IMR-90 (cell line): ENCODE measurements around the gene CDKAL1. TPM values are rescaled to one million over a fixed set of nuclear protein-coding genes. Genes with fewer than 3 reads are reported as not detected.

Experiments
- ATAC-seq: fragments of 200-7000 bp; cut with Tn5 transposase; 2 replicates; pipeline ENCODE4 v1.9.1; 2020; ENCODE audit warnings: low read depth, mild to moderate bottlenecking, moderate library complexity
- BruUV-seq: library from RNA; stranded (reverse); fragments of 400-500 nt; replicated peaks from 2 replicates; lab custom pipeline; 2021; lab: Mats Ljungman, UMichigan
- CTCF ChIA-PET: fragments of 300-600 bp; formaldehyde crosslinking; extraction: SDS; loops from one replicate; lab custom pipeline; 2021; ENCODE audit warnings: antibody characterized with exemption; lab: Yijun Ruan, JAX
- POLR2A ChIA-PET: fragments of 300-600 bp; sonication (Branson Sonifier 250); formaldehyde crosslinking; loops from one replicate; lab custom pipeline; 2022; ENCODE audit warnings: antibody characterized with exemption; ENCODE audit not compliant: unreplicated experiment; lab: Charles Lee
- DNase-seq: peaks from one replicate; pipeline ENCODE4 v3.0.0; 2013
- H2AFZ ChIP-seq: replicated peaks from 2 replicates; pipeline ENCODE3; 2013; ENCODE audit warnings: low read length, mild to moderate bottlenecking; ENCODE audit not compliant: poor library complexity
- H2AK5ac ChIP-seq: 2 replicates; pipeline ENCODE4 v1.6.1; 2013; ENCODE audit warnings: low read depth, low read length, inconsistent platforms
- H2AK9ac ChIP-seq: replicated peaks from 2 replicates; pipeline ENCODE3; 2013; ENCODE audit warnings: mild to moderate bottlenecking, low read depth, low read length, moderate library complexity; ENCODE audit not compliant: poor library complexity
- H2BK120ac ChIP-seq: 2 replicates; pipeline ENCODE4 v1.6.1; 2013; ENCODE audit warnings: low read depth, low read length, inconsistent platforms
- H2BK15ac ChIP-seq: 3 replicates; pipeline ENCODE4 v1.6.1; 2013; ENCODE audit warnings: low read depth, low read length, inconsistent platforms
- H2BK20ac ChIP-seq: 2 replicates; pipeline ENCODE4 v1.6.1; 2013; ENCODE audit warnings: low read depth, mild to moderate bottlenecking, inconsistent platforms, low read length, moderate library complexity
- H2BK5ac ChIP-seq: 2 replicates; pipeline ENCODE4 v1.6.1; 2013; ENCODE audit warnings: mild to moderate bottlenecking, low read depth, low read length, inconsistent platforms; ENCODE audit not compliant: poor library complexity, severe bottlenecking
- H3K14ac ChIP-seq: replicated peaks from 2 replicates; pipeline ENCODE4 v1.6.1; 2013; ENCODE audit warnings: low read depth, low read length, inconsistent platforms
- H3K18ac ChIP-seq: 2 replicates; pipeline ENCODE4 v1.6.1; 2013; ENCODE audit warnings: low read depth, low read length, control low read depth
- H3K23ac ChIP-seq: 2 replicates; pipeline ENCODE4 v1.6.1; 2013; ENCODE audit warnings: low read depth, low read length, inconsistent platforms
- H3K27ac ChIP-seq: 2 replicates; pipeline ENCODE4 v1.5.1; 2013; ENCODE audit warnings: mild to moderate bottlenecking, control low read depth, low read length; ENCODE audit not compliant: insufficient read depth
- H3K27me3 ChIP-seq: 2 replicates; pipeline ENCODE4 v1.6.1; 2013; ENCODE audit warnings: low read length; ENCODE audit not compliant: control insufficient read depth, insufficient read depth
- H3K36me3 ChIP-seq: 2 replicates; pipeline ENCODE4 v1.6.1; 2013; ENCODE audit warnings: low read length, mixed read lengths; ENCODE audit not compliant: control insufficient read depth, insufficient read depth
- H3K4ac ChIP-seq: 2 replicates; pipeline ENCODE4 v1.6.1; 2013; ENCODE audit warnings: low read depth, low read length, inconsistent platforms
- H3K4me1 ChIP-seq: 2 replicates; pipeline ENCODE4 v1.6.1; 2013; ENCODE audit warnings: low read length, mixed read lengths; ENCODE audit not compliant: control insufficient read depth, insufficient read depth
- H3K4me2 ChIP-seq: 2 replicates; pipeline ENCODE4 v1.6.1; 2013; ENCODE audit warnings: low read depth, mild to moderate bottlenecking, control low read depth, low read length, moderate library complexity
- H3K4me3 ChIP-seq: 2 replicates; pipeline ENCODE4 v1.5.1; 2013; ENCODE audit warnings: low read depth, mild to moderate bottlenecking, control low read depth, low read length, moderate library complexity; ENCODE audit not compliant: insufficient read depth
- H3K56ac ChIP-seq: 2 replicates; pipeline ENCODE4 v1.6.1; 2013; ENCODE audit warnings: low read length, inconsistent platforms; ENCODE audit not compliant: insufficient read depth; ENCODE audit errors: extremely low read depth
- H3K79me1 ChIP-seq, 2 experiments: 2 replicates each; pipeline ENCODE4 v1.6.1; 2013; ENCODE audit warnings: low read length in 2 of 2, inconsistent platforms in 1 of 2, low read depth in 1 of 2
- H3K9ac ChIP-seq: 2 replicates; pipeline ENCODE4 v1.6.1; 2013; ENCODE audit warnings: low read depth, low read length, control low read depth
- H3K9me1 ChIP-seq: 2 replicates; pipeline ENCODE4 v1.6.1; 2013; ENCODE audit warnings: low read length, inconsistent platforms; ENCODE audit not compliant: insufficient read depth
- H3K9me3 ChIP-seq: 2 replicates; pipeline ENCODE4 v1.6.1; 2013; ENCODE audit warnings: low read length; ENCODE audit not compliant: control insufficient read depth, insufficient read depth
- H4K20me1 ChIP-seq: 2 replicates; pipeline ENCODE4 v1.6.1; 2013; ENCODE audit warnings: low read length, inconsistent platforms; ENCODE audit not compliant: insufficient read depth
- H4K5ac ChIP-seq: 2 replicates; pipeline ENCODE4 v1.6.1; 2013; ENCODE audit warnings: mild to moderate bottlenecking, low read depth, low read length, control low read depth
- H4K8ac ChIP-seq, 2 experiments: 2 replicates each; pipeline ENCODE4 v1.6.1; 2013; ENCODE audit warnings: low read depth in 2 of 2, low read length in 2 of 2, control low read depth in 1 of 2, inconsistent platforms in 1 of 2
- H4K91ac ChIP-seq: 2 replicates; pipeline ENCODE4 v1.6.1; 2013; ENCODE audit warnings: low read depth, low read length, inconsistent platforms; ENCODE audit not compliant: insufficient read depth
- CEBPB ChIP-seq: IDR thresholded peaks from 2 replicates; pipeline ENCODE4 v1.6.1; 2012; ENCODE audit warnings: low read depth, low read length, improper control_type of control experiment
- MAFK ChIP-seq: IDR thresholded peaks from 2 replicates; pipeline ENCODE4 v1.6.1; 2012; ENCODE audit warnings: low read depth, low read length, improper control_type of control experiment
- MAZ ChIP-seq: IDR thresholded peaks from 2 replicates; pipeline ENCODE4 v1.6.1; 2012; ENCODE audit warnings: low read depth, mild to moderate bottlenecking, low read length, improper control_type of control experiment, moderate library complexity, borderline replicate concordance
- RAD21 ChIP-seq: IDR thresholded peaks from 2 replicates; pipeline ENCODE4 v1.6.1; 2012; ENCODE audit warnings: low read length, improper control_type of control experiment
- SMC3 ChIP-seq: fragments of 150-350 bp; IDR thresholded peaks from 2 replicates; pipeline ENCODE4 v1.6.1; 2016; ENCODE audit warnings: low read depth, mild to moderate bottlenecking, antibody characterized with exemption, low read length, moderate library complexity
- WGBS, 2 experiments: methylation state at CpG; one replicate each; pipeline versions ENCODE4 v1.1.5 to v1.1.7; 2013; ENCODE audit warnings: missing lambda C conversion rate in 2 of 2; ENCODE audit not compliant: insufficient read length in 1 of 2; ENCODE audit errors: extremely low coverage in 2 of 2; 5-methylcytosine and 5-hydroxymethylcytosine counted together
- dilution Hi-C: fragments of 300-500 bp; cut with HindIII; formaldehyde crosslinking; loops from one replicate; pipeline ENCODE4 v1.14.3; 2018; ENCODE audit warnings: low sequenced_read_pairs; ENCODE audit not compliant: unreplicated experiment
- in situ Hi-C: fragments of 300-500 bp; cut with MboI; formaldehyde crosslinking; loops from 3 replicates; pipeline ENCODE4 v1.14.3; 2019; ENCODE audit warnings: low sequenced_read_pairs, inconsistent platforms, mixed read lengths
- intact Hi-C: fragments of 100-400 bp; cut with micrococcal nuclease; formaldehyde crosslinking; loops from 2 replicates; pipeline ENCODE4 v1.10.0; 2022
- polyA plus RNA-seq, 3 experiments: library from polyadenylated mRNA; depleted of rRNA; stranded (reverse); fragments of >200 nt; gene quantifications; 2 replicates each; pipeline ENCODE4 v1.2.3, GENCODE V29; 2012; ENCODE audit warnings: low replicate concordance in 1 of 3
- total RNA-seq: library from RNA; depleted of rRNA; stranded (reverse); fragments of >200 nt; gene quantifications from 2 replicates; pipeline ENCODE4 v1.2.3, GENCODE V29; 2012
- TF ChIP-seq, protein P1 (sequence below): fragments of 150-350 bp; IDR thresholded peaks from 2 replicates; pipeline ENCODE4 v1.6.1; 2016; ENCODE audit warnings: low read depth, mild to moderate bottlenecking, low read length, moderate library complexity, borderline replicate concordance

CDKAL1 gene
- total and polyA plus RNA-seq, 2 of the 4 experiments (the other 2 are of a cell fraction), result 3.7 to 13.1 TPM

DNA sequence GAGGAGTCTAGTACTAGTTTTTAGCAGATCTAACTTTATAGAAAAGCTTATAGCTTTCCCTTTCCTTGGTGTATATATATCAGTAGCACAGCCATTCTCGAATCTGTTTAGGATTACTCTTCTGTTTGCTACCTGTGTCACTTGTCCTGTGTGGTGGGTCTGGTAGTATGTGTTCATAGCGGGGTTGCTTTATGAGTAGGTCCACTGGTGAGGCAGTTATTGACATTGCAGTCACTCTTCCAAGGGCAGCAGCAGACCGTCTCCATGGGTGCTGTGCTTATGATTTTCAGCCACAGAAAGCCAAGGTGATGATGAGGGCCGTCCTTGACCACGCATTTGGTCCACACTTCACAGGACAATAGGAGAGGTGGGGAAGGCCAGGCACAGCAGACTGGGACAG, 171.5 kb downstream of the CDKAL1 start:
- H4K91ac ChIP-seq, result no peak overlapping the region
- H3K4me3 ChIP-seq, result no peak overlapping the region
- H2AK9ac ChIP-seq, result no peak overlapping the region
- no peak overlapping the region for H2BK120ac ChIP-seq
- no peak overlapping the region for H3K9ac ChIP-seq
- no peaks in the 10 kb centered on the region for H4K20me1 ChIP-seq
- H3K9me3 ChIP-seq, result no peaks in the 10 kb centered on the region
- H3K4me1 ChIP-seq, result no peaks in the 10 kb centered on the region
- intact Hi-C loops (no loop called here), dilution Hi-C loops (no loop called here), in situ Hi-C loops (no loop called here)
- no peak overlapping the region for H3K56ac ChIP-seq
- H3K14ac ChIP-seq, result no peak overlapping the region
- H4K5ac ChIP-seq, result no peak overlapping the region
- no peak overlapping the region for H4K8ac ChIP-seq
- no TSS peak for BruUV-seq
- peaks cover 6 to 9% of the 10 kb centered on the region in 2 experiments; a peak in 2 of 4 replicates for H3K79me1 ChIP-seq
- TF ChIP-seq, protein P1, sequence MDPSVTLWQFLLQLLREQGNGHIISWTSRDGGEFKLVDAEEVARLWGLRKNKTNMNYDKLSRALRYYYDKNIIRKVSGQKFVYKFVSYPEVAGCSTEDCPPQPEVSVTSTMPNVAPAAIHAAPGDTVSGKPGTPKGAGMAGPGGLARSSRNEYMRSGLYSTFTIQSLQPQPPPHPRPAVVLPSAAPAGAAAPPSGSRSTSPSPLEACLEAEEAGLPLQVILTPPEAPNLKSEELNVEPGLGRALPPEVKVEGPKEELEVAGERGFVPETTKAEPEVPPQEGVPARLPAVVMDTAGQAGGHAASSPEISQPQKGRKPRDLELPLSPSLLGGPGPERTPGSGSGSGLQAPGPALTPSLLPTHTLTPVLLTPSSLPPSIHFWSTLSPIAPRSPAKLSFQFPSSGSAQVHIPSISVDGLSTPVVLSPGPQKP, result no peak
- TF ChIP-seq MAFK (no peak), RAD21 (no peak), SMC3 (no peak), MAZ (no peak), CEBPB (no peak)
- DNase-seq, result no peak
- H2BK20ac ChIP-seq, result no peak overlapping the region
- H2BK15ac ChIP-seq, result no peak overlapping the region
- no peak overlapping the region for H3K4ac ChIP-seq
- H3K18ac ChIP-seq, result no peak overlapping the region
- H3K27me3 ChIP-seq, result no peaks in the 10 kb centered on the region
- no peak overlapping the region for H3K23ac ChIP-seq
- peaks cover 3% of the 10 kb centered on the region; the same call in 1 of the 2 replicates for H3K9me1 ChIP-seq
- H2AK5ac ChIP-seq, result no peak overlapping the region
- ATAC-seq, result no peak
- H2BK5ac ChIP-seq, result no peak overlapping the region
- H3K27ac ChIP-seq, result no peak overlapping the region
- no peaks in the 10 kb centered on the region for H3K36me3 ChIP-seq
- CTCF ChIA-PET, result no interaction called here
- H2AFZ ChIP-seq, result no peak overlapping the region
- POLR2A ChIA-PET, result no interaction called here
- WGBS, 2 experiments, result 80% methylated on average over 1 of the region's 5 CpGs; no CpG with 5 or more reads in 1 of the 2 experiments
- no peak overlapping the region for H3K4me2 ChIP-seq
